Mammary epithelial cell (primary cell): ENCODE results near the gene TMTC1.

ENCODE experiments used
- CTCF ChIP-seq, 2 donors: IDR thresholded peaks in 1 of 2; conservative IDR thresholded peaks in 1 of 2; 2 replicates each; pipeline ENCODE4 v1.5.1; 2011 to 2012; ENCODE audit warnings: inconsistent platforms in 2 of 2, low read length in 2 of 2, mild to moderate bottlenecking in 2 of 2, control low read depth in 1 of 2, low read depth in 1 of 2; ENCODE audit not compliant: insufficient read depth in 1 of 2; ENCODE audit errors: extremely low read depth in 1 of 2
- EZH2 ChIP-seq: IDR thresholded peaks from 2 replicates; pipeline ENCODE4 v1.6.1; 2012; ENCODE audit warnings: low read length, inconsistent platforms, borderline replicate concordance

- no peak for TF ChIP-seq CTCF (conservative IDR thresholded peaks at IDR 0.05 in 1 of 2, IDR thresholded peaks at IDR 0.05 in 1 of 2; ENCODE audit: extremely low read depth in 1 of 2, insufficient read depth in 1 of 2, low read depth in 1 of 2, low read length in 2 of 2)
- no peak for TF ChIP-seq EZH2
These were observed 290.9 kb downstream of the TMTC1 start for GRCh38 chr12:29492891-29493290.
